Calu3 (cell line): ENCODE data around the gene SMNDC1. TPM values are rescaled to one million over a fixed set of nuclear protein-coding genes. Genes with fewer than 3 reads are reported as not detected.

Source experiments
- BruUV-seq: library from RNA; stranded (reverse); fragments of 400-500 nt; replicated peaks from 2 replicates; lab custom pipeline; 2021; lab: Mats Ljungman, UMichigan
- CTCF ChIA-PET: fragments of 300-600 bp; sonication (Branson Sonifier 250); formaldehyde crosslinking; loops from one replicate; lab custom pipeline; 2022; ENCODE audit warnings: antibody characterized with exemption; lab: Charles Lee
- DNase-seq: peaks from one replicate; pipeline ENCODE4 v3.0.0; 2022
- H3K27ac Mint-ChIP-seq: one replicate; pipeline ENCODE4 v1.8.0; 2022; ENCODE audit warnings: mixed read lengths; ENCODE audit not compliant: unreplicated experiment
- H3K27me3 Mint-ChIP-seq: one replicate; pipeline ENCODE4 v1.8.0; 2022; ENCODE audit warnings: mixed read lengths; ENCODE audit not compliant: unreplicated experiment
- H3K36me3 Mint-ChIP-seq: one replicate; pipeline ENCODE4 v1.8.0; 2022; ENCODE audit warnings: mild to moderate bottlenecking, moderate library complexity, mixed read lengths; ENCODE audit not compliant: insufficient read depth, unreplicated experiment
- H3K4me1 Mint-ChIP-seq: one replicate; pipeline ENCODE4 v1.8.0; 2022; ENCODE audit warnings: mild to moderate bottlenecking, low read depth, mixed read lengths; ENCODE audit not compliant: unreplicated experiment
- H3K4me3 Mint-ChIP-seq: one replicate; pipeline ENCODE4 v1.8.0; 2022; ENCODE audit warnings: mild to moderate bottlenecking, low read depth, moderate library complexity, mixed read lengths; ENCODE audit not compliant: unreplicated experiment
- H3K9me3 Mint-ChIP-seq: one replicate; pipeline ENCODE4 v1.8.0; 2022; ENCODE audit warnings: low read depth, mixed read lengths; ENCODE audit not compliant: unreplicated experiment
- CTCF ChIP-seq: fragments of 200-600 bp; IDR thresholded peaks from one replicate; pipeline ENCODE4 v1.8.0; 2022; ENCODE audit warnings: antibody characterized with exemption; ENCODE audit not compliant: unreplicated experiment
- intact Hi-C: fragments of 100-400 bp; cut with micrococcal nuclease; formaldehyde crosslinking; loops from one replicate; pipeline ENCODE4 v1.10.0; 2022; ENCODE audit not compliant: unreplicated experiment
- total RNA-seq: library from RNA; stranded (reverse); gene quantifications from 2 replicates; pipeline ENCODE4 v1.2.3, GENCODE V29; 2022

Gene SMNDC1
- total RNA-seq, 1 experiment from 2014 or later = 32.8 TPM

- no peaks in the 10 kb centered on the region for H3K36me3 Mint-ChIP-seq
- no peak for TF ChIP-seq CTCF
- H3K27me3 Mint-ChIP-seq = no peaks in the 10 kb centered on the region
- no peak overlapping the region for H3K27ac Mint-ChIP-seq
- intact Hi-C loops = no loop called here
- CTCF ChIA-PET = no interaction called here
- H3K9me3 Mint-ChIP-seq = no peaks in the 10 kb centered on the region
- no peak overlapping the region for H3K4me3 Mint-ChIP-seq
- H3K4me1 Mint-ChIP-seq = no peaks in the 10 kb centered on the region
- BruUV-seq = no TSS peak
- no peak for DNase-seq
Observed at GRCh38 chr10:110242511-110242910, 62.2 kb downstream of the SMNDC1 start.

- Mint-ChIP-seq H3K36me3 (no peaks in the 10 kb centered on the region), H3K27me3 (no peaks in the 10 kb centered on the region), H3K9me3 (no peaks in the 10 kb centered on the region), H3K4me1 (no peaks in the 10 kb centered on the region), H3K4me3 (no peak overlapping the region), H3K27ac (no peak overlapping the region)
- no peak for DNase-seq
- intact Hi-C loops = no loop called here
- no TSS peak for BruUV-seq
- CTCF ChIA-PET = no interaction called here
- no peak for TF ChIP-seq CTCF
Observed at GRCh38 chr10:110241841-110242240, 62.9 kb downstream of the SMNDC1 start.

- Mint-ChIP-seq H3K27me3 (no peaks in the 10 kb centered on the region), H3K4me3 (no peak overlapping the region), H3K9me3 (no peaks in the 10 kb centered on the region), H3K4me1 (no peaks in the 10 kb centered on the region), H3K36me3 (no peaks in the 10 kb centered on the region), H3K27ac (no peak overlapping the region)
- CTCF ChIA-PET = no interaction called here
- intact Hi-C loops = no loop called here
- no peak for DNase-seq
- TF ChIP-seq CTCF = no peak
- no TSS peak for BruUV-seq
Observed at GRCh38 chr10:110241407-110241806, 63.3 kb downstream of the SMNDC1 start.

Other genes with a start within 250 kb of the SMNDC1 start
- 8.1 and 8.4 TPM in 2 replicates for gene MXI1, start 97.3 kb downstream of the SMNDC1 start, total RNA-seq
- 34.0 and 55.8 TPM in 2 replicates for gene DUSP5, start 193.0 kb upstream of the SMNDC1 start, total RNA-seq